Testis (tissue), 3 donors: Measurements from ENCODE around the gene PEAR1. TPM values are rescaled to one million over a fixed set of nuclear protein-coding genes. Genes with fewer than 3 reads are reported as not detected.

Experiments used
- DNase-seq: peaks from one replicate; pipeline ENCODE4 v3.0.0-alpha.2; 2019
- H3K27ac ChIP-seq, 2 donors: fragments of 200-600 bp; sonication (generic); one replicate each; pipeline ENCODE4 v1.5.1; 2019
- H3K27me3 ChIP-seq: fragments of 200-600 bp; sonication (generic); one replicate; pipeline ENCODE4 v1.5.1; 2019
- H3K36me3 ChIP-seq: fragments of 200-600 bp; sonication (generic); one replicate; pipeline ENCODE4 v1.5.1; 2017; ENCODE audit warnings: low read depth; ENCODE audit errors: missing control alignments
- H3K4me1 ChIP-seq: fragments of 200-600 bp; sonication (generic); one replicate; pipeline ENCODE4 v1.5.1; 2019
- H3K4me3 ChIP-seq, 2 donors: fragments of 200-600 bp; sonication (generic); one replicate each; pipeline ENCODE4 v1.5.1; 2017 to 2019
- H3K9me3 ChIP-seq: fragments of 200-600 bp; sonication (generic); one replicate; pipeline ENCODE4 v1.5.1; 2017
- POLR2A ChIP-seq: fragments of 450-650 bp; IDR thresholded peaks from one replicate; pipeline ENCODE4 v1.6.1; 2017; ENCODE audit warnings: antibody characterized with exemption, mild to moderate bottlenecking, moderate library complexity
- WGBS, 2 donors: methylation state at CpG; one replicate each; pipeline ENCODE4 v1.1.5; 2018; 5-methylcytosine and 5-hydroxymethylcytosine counted together
- intact Hi-C: fragments of 100-400 bp; cut with DNase I; formaldehyde crosslinking; loops from one replicate; pipeline ENCODE4 v1.15.1; 2023; ENCODE audit warnings: low total_unique reads
- polyA plus RNA-seq: library from polyadenylated mRNA; stranded (reverse); fragments of 350-450 nt; fragmentation: Illumina TruSeq; extraction: RNeasy Lipid Tissue Mini Kit (QIAGEN cat#74804); gene quantifications from one replicate; pipeline ENCODE4 v1.2.3, GENCODE V29; 2014; ENCODE audit warnings: low read depth, low replicate concordance; ENCODE audit not compliant: insufficient read depth
- total RNA-seq, 2 donors: library from RNA; depleted of rRNA; stranded (reverse); fragments of >200 nt; gene quantifications; one replicate each; pipeline ENCODE4 v1.2.3, GENCODE V29; 2016
- TF ChIP-seq, protein P1 (sequence below), 3 experiments: fragments of 450-650 bp in 2 of 3; fragments of 200-600 bp in 1 of 3; sonication (generic) in 1 of 3; IDR thresholded peaks; one replicate each; pipeline ENCODE4 v1.5.1; 2016 to 2019; ENCODE audit warnings: antibody characterized with exemption in 3 of 3, mild to moderate bottlenecking in 2 of 3, moderate library complexity in 1 of 3

Gene PEAR1
- total and polyA plus RNA-seq, 3 donors from 2014 or later: 10.5 to 13.8 (median 13.8) TPM

GRCh38 chr1:156886583-156887281 is 6.8 kb upstream of the PEAR1 start:
- H3K4me3 ChIP-seq: no peak overlapping the region
- H3K27me3 ChIP-seq: no peaks in the 10 kb centered on the region
- DNase-seq: no peak
- WGBS, 2 donors: 54 to 62% methylated on average over 5 to 6 of the region's 6 CpGs
- no peak overlapping the region for H3K27ac ChIP-seq
- H3K9me3 ChIP-seq: no peaks in the 10 kb centered on the region
- intact Hi-C loops: no loop called here
- H3K36me3 ChIP-seq: no peaks in the 10 kb centered on the region
- TF ChIP-seq POLR2A: no peak
- TF ChIP-seq, protein P1, sequence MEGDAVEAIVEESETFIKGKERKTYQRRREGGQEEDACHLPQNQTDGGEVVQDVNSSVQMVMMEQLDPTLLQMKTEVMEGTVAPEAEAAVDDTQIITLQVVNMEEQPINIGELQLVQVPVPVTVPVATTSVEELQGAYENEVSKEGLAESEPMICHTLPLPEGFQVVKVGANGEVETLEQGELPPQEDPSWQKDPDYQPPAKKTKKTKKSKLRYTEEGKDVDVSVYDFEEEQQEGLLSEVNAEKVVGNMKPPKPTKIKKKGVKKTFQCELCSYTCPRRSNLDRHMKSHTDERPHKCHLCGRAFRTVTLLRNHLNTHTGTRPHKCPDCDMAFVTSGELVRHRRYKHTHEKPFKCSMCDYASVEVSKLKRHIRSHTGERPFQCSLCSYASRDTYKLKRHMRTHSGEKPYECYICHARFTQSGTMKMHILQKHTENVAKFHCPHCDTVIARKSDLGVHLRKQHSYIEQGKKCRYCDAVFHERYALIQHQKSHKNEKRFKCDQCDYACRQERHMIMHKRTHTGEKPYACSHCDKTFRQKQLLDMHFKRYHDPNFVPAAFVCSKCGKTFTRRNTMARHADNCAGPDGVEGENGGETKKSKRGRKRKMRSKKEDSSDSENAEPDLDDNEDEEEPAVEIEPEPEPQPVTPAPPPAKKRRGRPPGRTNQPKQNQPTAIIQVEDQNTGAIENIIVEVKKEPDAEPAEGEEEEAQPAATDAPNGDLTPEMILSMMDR (IDR thresholded peaks at IDR 0.05): no peak
- no peaks in the 10 kb centered on the region for H3K4me1 ChIP-seq

- Histone ChIP-seq H3K27me3 (no peaks in the 10 kb centered on the region), H3K9me3 (no peaks in the 10 kb centered on the region), H3K4me1 (no peaks in the 10 kb centered on the region), H3K27ac (no peak overlapping the region), H3K36me3 (no peaks in the 10 kb centered on the region), H3K4me3 (no peak overlapping the region)
- 61 to 81% methylated on average over 3 of the region's 3 CpGs for WGBS, 2 donors
- TF ChIP-seq POLR2A: no peak
- TF ChIP-seq, protein P1 (IDR thresholded peaks at IDR 0.05): no peak
- DNase-seq: no peak
- intact Hi-C loops: no loop called here
Observed at GRCh38 chr1:156887317-156887716, 6.2 kb upstream of the PEAR1 start.

DNA sequence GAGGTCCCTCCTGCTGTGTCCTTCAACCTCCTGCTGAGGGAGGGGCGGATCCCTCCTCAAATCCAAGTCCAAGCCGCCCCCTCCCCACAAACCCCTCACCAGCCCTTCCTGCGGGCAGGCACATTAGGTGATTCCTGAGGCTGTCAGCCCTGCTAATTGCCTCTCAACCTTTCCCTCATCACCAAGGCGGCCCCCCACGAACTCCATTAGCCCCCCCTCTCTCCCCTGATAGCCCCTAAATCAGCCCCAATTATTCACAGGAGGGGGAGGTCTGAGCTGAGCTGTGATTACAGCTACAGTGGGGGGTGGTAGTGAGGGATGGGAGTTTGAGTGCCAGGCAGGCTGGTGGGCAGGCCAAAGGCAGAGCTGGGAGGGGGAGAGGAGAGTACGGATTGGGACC is 5.8 kb upstream of the PEAR1 start:
- no peak overlapping the region for H3K4me3 ChIP-seq
- H3K27me3 ChIP-seq: no peaks in the 10 kb centered on the region
- H3K36me3 ChIP-seq: no peaks in the 10 kb centered on the region
- WGBS, 2 donors: 78 to 79% methylated on average over 6 of the region's 6 CpGs
- TF ChIP-seq, protein P1 (IDR thresholded peaks at IDR 0.05): no peak
- TF ChIP-seq POLR2A: no peak
- H3K4me1 ChIP-seq: peaks cover 3% of the 10 kb centered on the region
- H3K27ac ChIP-seq: no peak overlapping the region
- intact Hi-C loops: no loop called here
- no peak for DNase-seq
- H3K9me3 ChIP-seq: no peaks in the 10 kb centered on the region

- intact Hi-C loops: no loop called here
- WGBS, 2 donors: 47 to 57% methylated on average over 8 of the region's 8 CpGs
- no peaks in the 10 kb centered on the region for H3K27me3 ChIP-seq
Observed at GRCh38 chr1:156889802-156890580, 3.5 kb upstream of the PEAR1 start.

More at GRCh38 chr1:156889802-156890580, 3.5 kb upstream of the PEAR1 start:
- peak; percentile 94 for DNase-seq
- H3K4me1 ChIP-seq: peaks cover 12% of the 10 kb centered on the region
- no peak overlapping the region for H3K4me3 ChIP-seq
- no peaks in the 10 kb centered on the region for H3K36me3 ChIP-seq
- TF ChIP-seq, protein P1 (IDR thresholded peaks at IDR 0.05): peak; percentile 68 to 73 (median 72)
- no peak for TF ChIP-seq POLR2A
- no peak overlapping the region for H3K27ac ChIP-seq
- no peaks in the 10 kb centered on the region for H3K9me3 ChIP-seq
